ENCODE results near the gene CLUH. TPM values are rescaled to one million over a fixed set of nuclear protein-coding genes. Genes with fewer than 3 reads are reported as not detected.

Gene CLUH
- total RNA-seq, 1 donor from 2014 or later, result 53.6 TPM

DNA sequence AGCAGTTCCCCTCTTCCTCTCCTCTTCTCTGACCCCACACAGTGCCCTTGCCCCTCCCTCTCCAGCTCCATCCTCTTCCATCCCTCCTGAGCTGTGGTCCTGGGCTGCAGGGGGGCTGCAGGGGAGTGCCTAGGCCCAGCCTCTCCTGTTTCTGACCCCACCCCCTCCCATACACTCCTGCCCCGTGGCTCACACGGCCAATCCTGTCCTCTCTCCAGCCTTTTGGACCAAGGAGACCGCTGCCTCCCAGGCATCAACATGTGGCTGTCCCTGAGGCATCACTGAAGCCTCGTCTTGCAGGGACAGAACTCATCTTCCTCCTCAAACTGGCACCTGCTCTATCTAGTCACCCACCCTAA lies 6.7 kb downstream of the CLUH start:
- TF ChIP-seq, protein P1, sequence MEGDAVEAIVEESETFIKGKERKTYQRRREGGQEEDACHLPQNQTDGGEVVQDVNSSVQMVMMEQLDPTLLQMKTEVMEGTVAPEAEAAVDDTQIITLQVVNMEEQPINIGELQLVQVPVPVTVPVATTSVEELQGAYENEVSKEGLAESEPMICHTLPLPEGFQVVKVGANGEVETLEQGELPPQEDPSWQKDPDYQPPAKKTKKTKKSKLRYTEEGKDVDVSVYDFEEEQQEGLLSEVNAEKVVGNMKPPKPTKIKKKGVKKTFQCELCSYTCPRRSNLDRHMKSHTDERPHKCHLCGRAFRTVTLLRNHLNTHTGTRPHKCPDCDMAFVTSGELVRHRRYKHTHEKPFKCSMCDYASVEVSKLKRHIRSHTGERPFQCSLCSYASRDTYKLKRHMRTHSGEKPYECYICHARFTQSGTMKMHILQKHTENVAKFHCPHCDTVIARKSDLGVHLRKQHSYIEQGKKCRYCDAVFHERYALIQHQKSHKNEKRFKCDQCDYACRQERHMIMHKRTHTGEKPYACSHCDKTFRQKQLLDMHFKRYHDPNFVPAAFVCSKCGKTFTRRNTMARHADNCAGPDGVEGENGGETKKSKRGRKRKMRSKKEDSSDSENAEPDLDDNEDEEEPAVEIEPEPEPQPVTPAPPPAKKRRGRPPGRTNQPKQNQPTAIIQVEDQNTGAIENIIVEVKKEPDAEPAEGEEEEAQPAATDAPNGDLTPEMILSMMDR (IDR thresholded peaks at IDR 0.05; ENCODE audit: insufficient read depth, low read depth, low read length), result no peak
- no peak for TF ChIP-seq EZH2 (IDR thresholded peaks at IDR 0.05; ENCODE audit: insufficient read depth, low read length)
- Mint-ChIP-seq H3K4me3 (ENCODE audit: unreplicated experiment) (no peak overlapping the region), H3K4me1 (ENCODE audit: low read depth, unreplicated experiment) (peaks cover 18% of the 10 kb centered on the region), H3K27ac (ENCODE audit: unreplicated experiment) (no peak overlapping the region), H3K36me3 (ENCODE audit: low read depth, unreplicated experiment) (peaks cover 6% of the 10 kb centered on the region), H3K27me3 (ENCODE audit: low read depth, unreplicated experiment) (no peaks in the 10 kb centered on the region), H3K9me3 (ENCODE audit: unreplicated experiment) (no peaks in the 10 kb centered on the region)
- H3K4me2 ChIP-seq (ENCODE audit: low read length), result no peak overlapping the region
- H3K36me3 ChIP-seq (ENCODE audit: insufficient read depth, low read length), result peaks cover 7% of the 10 kb centered on the region
- H3K9me3 ChIP-seq (ENCODE audit: insufficient read depth, low read depth, low read length), result no peaks in the 10 kb centered on the region
- no peak for FAIRE-seq
- no peak overlapping the region for H3K4me3 ChIP-seq (ENCODE audit: insufficient read depth, low read depth, low read length)
- peaks cover 12% of the 10 kb centered on the region for H3K4me1 ChIP-seq (ENCODE audit: insufficient read depth, low read length)
- peaks cover 63% of the 10 kb centered on the region for H3K79me2 ChIP-seq (ENCODE audit: insufficient read depth, low read length)
- no peaks in the 10 kb centered on the region for H3K27me3 ChIP-seq (ENCODE audit: insufficient read depth, low read length)
- H4K20me1 ChIP-seq (ENCODE audit: insufficient read depth, low read length), result peaks cover 69% of the 10 kb centered on the region
- no peak overlapping the region for H2AFZ ChIP-seq (ENCODE audit: low read depth, low read length)
- H3K27ac ChIP-seq (ENCODE audit: low read depth, low read length), result no peak overlapping the region
- no peak overlapping the region for H3K9ac ChIP-seq (ENCODE audit: low read length)
- no peak for DNase-seq (ENCODE audit: low read depth)

DNA sequence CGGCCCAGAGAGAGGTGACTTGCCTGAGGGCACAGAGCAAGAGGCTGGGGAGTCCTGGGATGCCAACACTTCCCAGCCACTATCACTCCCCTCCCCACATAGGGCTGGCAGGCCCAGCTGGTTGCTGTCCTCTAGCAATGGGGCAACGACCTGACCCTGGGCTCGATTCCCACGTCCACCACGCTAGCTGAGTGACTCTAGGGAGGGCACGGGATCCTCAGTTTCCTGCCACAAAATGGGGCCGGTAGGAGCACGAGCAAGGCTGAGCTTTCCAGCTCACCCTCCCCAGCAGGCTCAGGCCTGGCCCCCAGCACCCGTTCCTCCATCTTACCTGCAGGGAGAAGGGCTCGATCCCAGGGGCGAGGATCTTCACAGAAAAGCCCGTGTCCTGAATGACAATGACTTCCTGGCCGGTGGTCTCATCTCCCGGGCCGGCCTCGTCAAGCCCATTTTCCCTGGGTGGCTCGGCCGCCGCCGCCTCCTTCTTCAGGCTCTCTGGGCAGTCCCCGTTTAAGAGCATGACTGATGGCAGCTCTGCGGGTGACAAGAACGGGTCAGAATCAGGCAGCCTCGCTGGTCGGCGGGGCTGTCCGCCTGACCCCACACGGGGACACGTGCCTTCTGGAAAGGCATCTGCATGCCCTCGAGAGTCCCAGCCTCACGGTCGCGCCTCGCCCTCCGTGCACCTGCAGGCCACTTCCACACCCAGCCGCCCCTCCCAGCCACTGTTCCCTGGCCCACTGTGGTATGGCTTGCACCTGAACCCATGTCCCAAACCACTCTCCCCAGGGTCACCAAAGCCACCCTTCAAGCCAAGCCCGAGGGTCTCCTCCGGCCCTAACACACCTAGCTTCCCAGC lies 7.3 kb downstream of the CLUH start:
- Histone ChIP-seq H3K27me3 (ENCODE audit: insufficient read depth, low read length) (no peaks in the 10 kb centered on the region), H3K36me3 (ENCODE audit: insufficient read depth, low read length) (peaks cover 7% of the 10 kb centered on the region), H2AFZ (ENCODE audit: low read depth, low read length) (no peak overlapping the region), H3K79me2 (ENCODE audit: insufficient read depth, low read length) (peaks cover 57% of the 10 kb centered on the region), H4K20me1 (ENCODE audit: insufficient read depth, low read length) (peaks cover 63% of the 10 kb centered on the region), H3K4me2 (ENCODE audit: low read length) (no peak overlapping the region), H3K9me3 (ENCODE audit: insufficient read depth, low read depth, low read length) (no peaks in the 10 kb centered on the region), H3K4me1 (ENCODE audit: insufficient read depth, low read length) (peaks cover 12% of the 10 kb centered on the region), H3K27ac (ENCODE audit: low read depth, low read length) (no peak overlapping the region), H3K4me3 (ENCODE audit: insufficient read depth, low read depth, low read length) (no peak overlapping the region), H3K9ac (ENCODE audit: low read length) (no peak overlapping the region)
- Mint-ChIP-seq H3K36me3 (ENCODE audit: low read depth, unreplicated experiment) (peaks cover 6% of the 10 kb centered on the region), H3K9me3 (ENCODE audit: unreplicated experiment) (no peaks in the 10 kb centered on the region), H3K27ac (ENCODE audit: unreplicated experiment) (no peak overlapping the region), H3K4me1 (ENCODE audit: low read depth, unreplicated experiment) (peaks cover 14% of the 10 kb centered on the region), H3K27me3 (ENCODE audit: low read depth, unreplicated experiment) (no peaks in the 10 kb centered on the region), H3K4me3 (ENCODE audit: unreplicated experiment) (no peak overlapping the region)
- no peak for FAIRE-seq
- DNase-seq (ENCODE audit: low read depth), result no peak
- no peak for TF ChIP-seq EZH2 (IDR thresholded peaks at IDR 0.05; ENCODE audit: insufficient read depth, low read length)
- TF ChIP-seq, protein P1 (IDR thresholded peaks at IDR 0.05; ENCODE audit: insufficient read depth, low read depth, low read length), result no peak

DNA sequence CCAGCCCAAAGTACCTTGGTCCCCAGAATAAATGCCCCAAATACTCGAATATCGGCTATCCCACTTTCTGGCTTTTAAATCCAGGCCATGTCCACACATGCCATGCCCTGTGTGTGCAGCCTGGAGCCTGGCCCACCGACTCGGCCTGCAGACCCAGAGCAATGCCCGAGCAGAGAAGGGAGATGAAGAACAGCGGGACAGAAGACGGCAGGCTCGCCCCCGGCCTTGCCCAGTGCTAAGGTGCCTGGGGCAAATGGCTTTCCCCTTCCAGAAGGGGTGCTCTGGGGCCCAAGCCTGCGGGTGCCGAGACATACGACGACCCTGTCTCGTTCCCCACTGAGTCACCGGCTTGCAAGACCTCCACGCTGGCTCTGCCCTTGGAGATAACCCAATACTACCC lies 8.0 kb downstream of the CLUH start:
- no peak for FAIRE-seq

More for the DNA sequence above, 8.0 kb downstream of the CLUH start:
- Mint-ChIP-seq H3K4me1 (ENCODE audit: low read depth, unreplicated experiment) (peaks cover 13% of the 10 kb centered on the region), H3K27ac (ENCODE audit: unreplicated experiment) (no peak overlapping the region), H3K4me3 (ENCODE audit: unreplicated experiment) (no peak overlapping the region), H3K27me3 (ENCODE audit: low read depth, unreplicated experiment) (no peaks in the 10 kb centered on the region), H3K36me3 (ENCODE audit: low read depth, unreplicated experiment) (peaks cover 6% of the 10 kb centered on the region), H3K9me3 (ENCODE audit: unreplicated experiment) (no peaks in the 10 kb centered on the region)
- Histone ChIP-seq H3K27me3 (ENCODE audit: insufficient read depth, low read length) (no peaks in the 10 kb centered on the region), H4K20me1 (ENCODE audit: insufficient read depth, low read length) (peaks cover 56% of the 10 kb centered on the region), H3K9me3 (ENCODE audit: insufficient read depth, low read depth, low read length) (no peaks in the 10 kb centered on the region), H3K79me2 (ENCODE audit: insufficient read depth, low read length) (peaks cover 50% of the 10 kb centered on the region), H3K9ac (ENCODE audit: low read length) (no peak overlapping the region), H3K36me3 (ENCODE audit: insufficient read depth, low read length) (peaks cover 11% of the 10 kb centered on the region), H3K4me1 (ENCODE audit: insufficient read depth, low read length) (peaks cover 12% of the 10 kb centered on the region), H2AFZ (ENCODE audit: low read depth, low read length) (no peak overlapping the region), H3K4me2 (ENCODE audit: low read length) (no peak overlapping the region), H3K4me3 (ENCODE audit: insufficient read depth, low read depth, low read length) (no peak overlapping the region), H3K27ac (ENCODE audit: low read depth, low read length) (no peak overlapping the region)
- no peak for TF ChIP-seq EZH2 (IDR thresholded peaks at IDR 0.05; ENCODE audit: insufficient read depth, low read length)
- TF ChIP-seq, protein P1 (IDR thresholded peaks at IDR 0.05; ENCODE audit: insufficient read depth, low read depth, low read length), result no peak
- no peak for DNase-seq (ENCODE audit: low read depth)

All from astrocyte (in vitro differentiated cells and primary cell).